ENCODE results near the gene CTCFL. TPM values are rescaled to one million over a fixed set of nuclear protein-coding genes. Genes with fewer than 3 reads are reported as not detected.

The CTCFL gene
- total and polyA plus RNA-seq, 2 of the 8 experiments (the other 6 are each of a cell fraction or from before 2014, with no cell fraction given) = 0.30 to 0.80 TPM

DNA sequence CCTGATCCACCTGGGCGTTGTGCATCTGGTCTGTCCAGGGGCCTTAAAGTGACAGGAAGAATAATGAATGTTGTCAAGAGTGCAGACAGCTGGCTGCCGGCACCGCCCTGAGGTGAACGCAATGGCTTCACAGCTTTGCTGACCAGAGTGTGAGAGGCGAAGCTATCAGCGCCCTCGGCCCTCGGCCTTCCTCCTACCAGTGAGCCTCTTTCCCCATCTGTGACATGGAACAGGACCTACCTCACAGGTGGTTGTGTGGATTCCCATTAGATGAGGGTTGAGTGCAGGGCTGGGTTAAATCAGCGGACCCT is 54.8 kb downstream of the CTCFL start (continued):
- TF ChIP-seq, protein P1, sequence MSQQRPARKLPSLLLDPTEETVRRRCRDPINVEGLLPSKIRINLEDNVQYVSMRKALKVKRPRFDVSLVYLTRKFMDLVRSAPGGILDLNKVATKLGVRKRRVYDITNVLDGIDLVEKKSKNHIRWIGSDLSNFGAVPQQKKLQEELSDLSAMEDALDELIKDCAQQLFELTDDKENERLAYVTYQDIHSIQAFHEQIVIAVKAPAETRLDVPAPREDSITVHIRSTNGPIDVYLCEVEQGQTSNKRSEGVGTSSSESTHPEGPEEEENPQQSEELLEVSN (IDR thresholded peaks at IDR 0.05) = no peak
- TF ChIP-seq SIN3A (conservative IDR thresholded peaks at IDR 0.05 in 1 of 2, IDR thresholded peaks at IDR 0.05 in 1 of 2; ENCODE audit: low read depth in 1 of 2, low read length in 2 of 2) (no peak), RAD21 (IDR thresholded peaks at IDR 0.05 in 1 of 2, conservative IDR thresholded peaks at IDR 0.05 in 1 of 2; ENCODE audit: low read depth in 2 of 2, low read length in 2 of 2) (no peak), SP2 (IDR thresholded peaks at IDR 0.05; ENCODE audit: low read length) (no peak), SUZ12 (IDR thresholded peaks at IDR 0.05; ENCODE audit: low read length) (no peak), SIX5 (IDR thresholded peaks at IDR 0.05; ENCODE audit: low read depth, low read length) (no peak), TCF12 (IDR thresholded peaks at IDR 0.05; ENCODE audit: low read depth, low read length) (no peak), TAF1 (IDR thresholded peaks at IDR 0.05; ENCODE audit: low read depth, low read length) (no peak), ZNF274 (IDR thresholded peaks at IDR 0.05; ENCODE audit: borderline replicate concordance, extremely low read depth, low read length) (no peak)
- TF ChIP-seq, protein P2, sequence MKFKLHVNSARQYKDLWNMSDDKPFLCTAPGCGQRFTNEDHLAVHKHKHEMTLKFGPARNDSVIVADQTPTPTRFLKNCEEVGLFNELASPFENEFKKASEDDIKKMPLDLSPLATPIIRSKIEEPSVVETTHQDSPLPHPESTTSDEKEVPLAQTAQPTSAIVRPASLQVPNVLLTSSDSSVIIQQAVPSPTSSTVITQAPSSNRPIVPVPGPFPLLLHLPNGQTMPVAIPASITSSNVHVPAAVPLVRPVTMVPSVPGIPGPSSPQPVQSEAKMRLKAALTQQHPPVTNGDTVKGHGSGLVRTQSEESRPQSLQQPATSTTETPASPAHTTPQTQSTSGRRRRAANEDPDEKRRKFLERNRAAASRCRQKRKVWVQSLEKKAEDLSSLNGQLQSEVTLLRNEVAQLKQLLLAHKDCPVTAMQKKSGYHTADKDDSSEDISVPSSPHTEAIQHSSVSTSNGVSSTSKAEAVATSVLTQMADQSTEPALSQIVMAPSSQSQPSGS (IDR thresholded peaks at IDR 0.05; ENCODE audit: low read length) = no peak

Data from H1 (cell line).